Fibroblast of mammary gland (primary cell): ENCODE data around the gene SPAG6.

ENCODE experiments used
- DNase-seq: peaks from one replicate; pipeline ENCODE4 v3.0.0-alpha.2; 2010; ENCODE audit warnings: low read depth
- H3K4me3 ChIP-seq: 2 replicates; pipeline ENCODE4 v1.5.1; 2011; ENCODE audit warnings: low read depth, mild to moderate bottlenecking, low read length, moderate library complexity; ENCODE audit not compliant: control insufficient read depth
- CTCF ChIP-seq: conservative IDR thresholded peaks from 2 replicates; pipeline ENCODE4 v1.5.1; 2011; ENCODE audit warnings: low read depth, low read length, inconsistent platforms; ENCODE audit not compliant: control insufficient read depth, insufficient read depth

Gene SPAG6

GRCh38 chr10:22322641-22323160, 22.6 kb upstream of the SPAG6 start:
- H3K4me3 ChIP-seq: peak overlapping the region; percentile 68
- no peak for TF ChIP-seq CTCF
- no peak for DNase-seq

- no peak for DNase-seq
- no peak overlapping the region for H3K4me3 ChIP-seq
- no peak for TF ChIP-seq CTCF
These were observed 21.6 kb upstream of the SPAG6 start for GRCh38 chr10:22323538-22324305.

GRCh38 chr10:22324413-22324812, 20.9 kb upstream of the SPAG6 start:
- DNase-seq: no peak
- no peak for TF ChIP-seq CTCF
- no peak overlapping the region for H3K4me3 ChIP-seq

- H3K4me3 ChIP-seq: peak overlapping the region; percentile 67
- no peak for TF ChIP-seq CTCF
- DNase-seq: no peak
These were observed 20.4 kb upstream of the SPAG6 start for GRCh38 chr10:22324893-22325271.

- TF ChIP-seq CTCF: no peak
- peak overlapping the region; percentile 67 for H3K4me3 ChIP-seq
- DNase-seq: peak; percentile 60
These were observed 19.8 kb upstream of the SPAG6 start for GRCh38 chr10:22325272-22326144.

- DNase-seq: peak; percentile 33
- peak overlapping the region; percentile 59 for H3K4me3 ChIP-seq
- TF ChIP-seq CTCF: no peak
These were observed 19.1 kb upstream of the SPAG6 start for GRCh38 chr10:22326145-22326702.
